Ascending aorta (tissue), 2 donors: ENCODE measurements around the gene RAB5B. TPM values are rescaled to one million over a fixed set of nuclear protein-coding genes. Genes with fewer than 3 reads are reported as not detected.

Source experiments
- DNase-seq, 2 donors: peaks; one replicate each; pipeline ENCODE4 v3.0.0-alpha.2; 2019; ENCODE audit warnings: low spot score in 2 of 2
- H3K27ac ChIP-seq, 2 donors: fragments of 200-600 bp; sonication (generic); one replicate each; pipeline ENCODE4 v1.5.1; 2016 to 2017; ENCODE audit warnings: mild to moderate bottlenecking in 1 of 2
- H3K27me3 ChIP-seq: fragments of 200-600 bp; sonication (generic); one replicate; pipeline ENCODE4 v1.5.1; 2017
- H3K36me3 ChIP-seq, 2 donors: fragments of 200-600 bp; sonication (generic); one replicate each; pipeline ENCODE4 v1.5.1; 2016
- H3K4me1 ChIP-seq, 2 donors: fragments of 200-600 bp; sonication (generic); one replicate each; pipeline ENCODE4 v1.5.1; 2016 to 2017; ENCODE audit warnings: mild to moderate bottlenecking in 1 of 2
- H3K4me3 ChIP-seq, 2 donors: fragments of 200-600 bp; sonication (generic); one replicate each; pipeline ENCODE4 v1.5.1; 2016 to 2017; ENCODE audit warnings: mild to moderate bottlenecking in 1 of 2
- H3K9me3 ChIP-seq, 2 donors: fragments of 200-600 bp; sonication (generic); one replicate each; pipeline ENCODE4 v1.5.1; 2016
- intact Hi-C: fragments of 100-400 bp; cut with DNase I; formaldehyde crosslinking; loops from one replicate; pipeline ENCODE4 v1.15.1; 2023
- total RNA-seq: library from RNA; depleted of rRNA; stranded (reverse); fragments of >200 nt; gene quantifications from one replicate; pipeline ENCODE4 v1.1.0, GENCODE V29; 2016
- TF ChIP-seq, protein P1 (sequence below), 3 experiments: fragments of 200-600 bp in 2 of 3; fragments of 450-650 bp in 1 of 3; sonication (generic) in 2 of 3; IDR thresholded peaks; one replicate each; pipeline ENCODE4 v1.5.1; 2016 to 2019; ENCODE audit warnings: antibody characterized with exemption in 3 of 3, mild to moderate bottlenecking in 1 of 3, moderate library complexity in 1 of 3

Gene RAB5B
- total RNA-seq, 1 donor from 2014 or later, result 48.0 TPM

DNA sequence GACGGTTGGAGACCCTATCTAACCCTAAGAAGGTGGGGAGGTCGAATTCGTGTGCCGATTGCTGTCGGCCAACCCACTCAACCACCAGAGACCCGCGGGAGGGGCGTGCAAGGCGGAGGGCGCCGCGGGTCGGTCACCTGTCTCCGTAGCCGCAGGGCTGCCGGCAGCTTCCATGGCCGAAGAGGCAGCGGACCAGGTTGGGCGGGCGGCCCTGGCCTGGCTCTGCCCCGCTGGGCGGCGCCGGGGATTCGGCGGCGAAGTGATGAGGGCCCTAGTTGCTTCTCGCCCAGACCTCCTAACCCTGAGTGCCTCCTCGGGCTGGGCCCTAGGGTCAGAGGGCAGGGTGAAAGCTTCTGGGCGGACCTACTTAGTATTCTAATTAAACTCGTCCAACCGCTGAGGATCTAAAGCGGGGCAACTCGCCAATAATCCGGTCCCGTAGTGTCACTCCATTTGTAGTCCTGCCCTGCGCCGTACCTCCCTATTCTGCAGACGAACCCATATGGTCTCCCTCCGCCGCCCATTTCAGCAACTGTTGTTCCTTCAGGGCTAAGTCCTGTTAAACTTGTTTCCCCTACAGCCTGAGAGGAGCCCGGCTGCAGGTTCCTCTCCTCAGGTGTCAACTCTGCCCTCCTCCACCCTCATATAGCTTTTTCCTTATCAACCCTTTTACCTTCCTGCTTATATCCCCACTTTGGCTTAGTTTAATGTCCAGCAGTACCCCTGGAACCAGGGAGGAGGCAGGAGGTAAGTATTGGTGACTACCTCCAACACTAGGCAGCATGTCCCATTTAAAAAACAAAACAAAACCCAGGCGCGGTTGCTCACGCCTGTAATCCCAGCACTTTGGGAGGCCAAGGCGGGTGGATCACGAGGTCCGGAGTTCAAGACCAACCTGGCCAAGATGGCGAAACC is 46.0 kb upstream of the RAB5B start, which contains the start of gene PYM1:
PYM1 (minus strand) TSS at position 307 of the 915 bp plus-strand sequence; CDS start at position 174, 133 bp downstream.
- Histone ChIP-seq H3K27ac (peak within 1 kb of the TSS; percentile 97 to 99), H3K36me3 (peaks cover 0 to 2% of the 10 kb centered on the region in 2 donors), H3K27me3 (no peaks in the 10 kb centered on the region), H3K9me3 (no peaks in the 10 kb centered on the region), H3K4me1 (peaks cover 5 to 16% of the 10 kb centered on the region in 2 donors), H3K4me3 (peak within 1 kb of the TSS; percentile 88 to 98)
- peak; percentile 57 to 90 for DNase-seq
- intact Hi-C loops, result loop anchor here (1.0 to 5.0 kb wide), 4 partner anchors 81 to 186 kb away; partner anchors contain the start of genes DNAJC14, GDF11 and ORMDL2
- TF ChIP-seq, protein P1, sequence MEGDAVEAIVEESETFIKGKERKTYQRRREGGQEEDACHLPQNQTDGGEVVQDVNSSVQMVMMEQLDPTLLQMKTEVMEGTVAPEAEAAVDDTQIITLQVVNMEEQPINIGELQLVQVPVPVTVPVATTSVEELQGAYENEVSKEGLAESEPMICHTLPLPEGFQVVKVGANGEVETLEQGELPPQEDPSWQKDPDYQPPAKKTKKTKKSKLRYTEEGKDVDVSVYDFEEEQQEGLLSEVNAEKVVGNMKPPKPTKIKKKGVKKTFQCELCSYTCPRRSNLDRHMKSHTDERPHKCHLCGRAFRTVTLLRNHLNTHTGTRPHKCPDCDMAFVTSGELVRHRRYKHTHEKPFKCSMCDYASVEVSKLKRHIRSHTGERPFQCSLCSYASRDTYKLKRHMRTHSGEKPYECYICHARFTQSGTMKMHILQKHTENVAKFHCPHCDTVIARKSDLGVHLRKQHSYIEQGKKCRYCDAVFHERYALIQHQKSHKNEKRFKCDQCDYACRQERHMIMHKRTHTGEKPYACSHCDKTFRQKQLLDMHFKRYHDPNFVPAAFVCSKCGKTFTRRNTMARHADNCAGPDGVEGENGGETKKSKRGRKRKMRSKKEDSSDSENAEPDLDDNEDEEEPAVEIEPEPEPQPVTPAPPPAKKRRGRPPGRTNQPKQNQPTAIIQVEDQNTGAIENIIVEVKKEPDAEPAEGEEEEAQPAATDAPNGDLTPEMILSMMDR (IDR thresholded peaks at IDR 0.05), result no peak

DNA sequence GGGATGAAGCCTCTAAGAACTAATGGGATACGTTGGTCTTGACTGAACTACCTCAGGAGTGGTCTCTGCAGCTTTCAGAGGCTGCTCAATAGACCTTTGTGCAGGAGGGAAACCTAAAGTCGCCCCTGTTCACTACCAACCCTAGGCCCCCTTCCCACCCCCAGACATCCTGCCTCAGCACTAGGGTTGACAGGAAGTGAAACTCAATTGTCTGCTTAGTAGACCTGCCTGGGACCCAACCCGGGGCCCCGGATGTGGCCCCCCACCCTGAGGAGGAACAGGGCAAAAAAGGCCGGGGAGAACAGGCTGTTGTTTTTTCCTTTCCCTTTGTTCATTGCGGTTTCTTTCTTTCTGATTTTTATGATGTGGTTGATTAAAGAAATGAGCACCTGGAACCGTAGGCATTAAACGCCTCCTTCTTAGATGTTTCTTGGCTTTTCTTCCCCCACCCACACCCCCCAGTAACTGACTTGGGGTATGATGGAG is 44.5 kb upstream of the RAB5B start:
- no peaks in the 10 kb centered on the region for H3K9me3 ChIP-seq
- no peak for DNase-seq
- peak overlapping the region; percentile 97 to 99 for H3K27ac ChIP-seq
- peaks cover 8 to 22% of the 10 kb centered on the region in 2 donors for H3K4me1 ChIP-seq
- intact Hi-C loops, result loop anchor here (5.0 kb wide), 1 partner anchor 187 kb away; the partner anchor contains the start of gene GDF11
- TF ChIP-seq, protein P1 (IDR thresholded peaks at IDR 0.05), result no peak
- H3K4me3 ChIP-seq, result no peak overlapping the region
- no peaks in the 10 kb centered on the region for H3K36me3 ChIP-seq
- no peaks in the 10 kb centered on the region for H3K27me3 ChIP-seq

DNA sequence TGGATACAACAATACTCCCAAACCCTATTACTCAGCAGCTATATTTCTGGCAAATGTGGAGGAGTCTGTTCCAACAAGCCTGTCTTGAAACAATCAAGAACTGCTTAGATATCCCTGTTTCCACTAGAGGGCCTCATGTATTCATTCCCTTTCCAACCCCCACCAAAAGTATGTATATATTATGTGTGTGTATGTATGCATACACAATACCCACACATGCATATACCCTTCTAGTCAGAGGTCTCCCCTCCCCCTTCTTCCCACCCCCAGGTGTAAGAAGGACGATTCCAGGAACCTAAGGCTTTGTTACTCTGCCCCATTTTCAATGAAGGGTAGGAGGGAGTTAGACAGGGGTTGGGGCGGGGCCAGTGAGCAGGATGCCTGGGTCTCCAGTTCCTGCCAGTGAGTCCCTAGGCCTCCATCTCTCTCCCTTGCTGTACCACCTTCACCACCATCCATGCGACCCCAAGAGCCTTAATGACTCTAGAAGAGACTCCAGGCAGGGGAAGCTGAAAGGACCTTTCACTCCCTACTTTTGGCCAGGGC is 43.0 kb upstream of the RAB5B start, which contains the start of gene DGKA:
DGKA (plus strand) TSS at position 392 of the 546 bp plus-strand sequence. CDS start 5,342 bp downstream, outside the sequence.
- peak within 1 kb of the TSS; percentile 92 to 95 for H3K27ac ChIP-seq
- peaks cover 8 to 27% of the 10 kb centered on the region in 2 donors for H3K4me1 ChIP-seq
- H3K9me3 ChIP-seq, result no peaks in the 10 kb centered on the region
- no peaks in the 10 kb centered on the region for H3K27me3 ChIP-seq
- no peaks in the 10 kb centered on the region for H3K36me3 ChIP-seq
- H3K4me3 ChIP-seq, result peak within 1 kb of the TSS; percentile 72 to 98
- peak in 1 of 2 donors; percentile 72 for DNase-seq
- intact Hi-C loops, result loop anchor here (1.0 to 2.0 kb wide), 2 partner anchors 36 to 84 kb away; partner anchors contain the start of genes CDK2 and PMEL
- TF ChIP-seq, protein P1 (IDR thresholded peaks at IDR 0.05), result peak; percentile 17 to 59 (median 55)

DNA sequence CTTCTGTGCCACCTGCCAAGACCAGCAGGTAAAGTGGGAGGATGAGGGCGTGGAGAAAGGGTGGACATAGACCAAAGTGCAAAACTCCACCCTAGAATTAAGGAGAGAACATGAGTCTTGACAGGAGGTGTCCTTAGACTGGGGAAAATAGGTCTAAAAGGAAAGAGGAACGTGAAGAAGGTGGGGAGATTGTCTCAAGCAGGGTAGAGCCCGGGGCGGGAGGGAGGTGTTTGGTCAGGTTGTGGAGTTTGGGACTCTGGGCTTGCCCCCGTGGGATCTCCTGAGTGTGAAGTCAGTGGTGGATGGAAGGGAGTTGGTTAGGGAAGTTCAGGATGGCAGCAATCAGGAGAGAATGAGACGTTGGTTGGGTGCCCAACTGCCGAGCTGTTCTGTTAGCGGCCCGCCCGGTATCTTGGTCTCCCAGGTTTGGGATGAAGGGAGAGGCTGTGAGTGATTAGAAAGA is 42.5 kb upstream of the RAB5B start:
- Histone ChIP-seq H3K4me1 (peaks cover 8 to 27% of the 10 kb centered on the region in 2 donors), H3K4me3 (peak overlapping the region; percentile 72 to 98), H3K36me3 (no peaks in the 10 kb centered on the region), H3K9me3 (no peaks in the 10 kb centered on the region), H3K27me3 (no peaks in the 10 kb centered on the region), H3K27ac (peak overlapping the region; percentile 92 to 95)
- TF ChIP-seq, protein P1 (IDR thresholded peaks at IDR 0.05), result no peak
- intact Hi-C loops, result loop anchor here (1.0 to 2.0 kb wide), 2 partner anchors 35 to 84 kb away; partner anchors contain the start of genes CDK2 and PMEL
- DNase-seq, result peak in 1 of 2 donors; percentile 66
